GM23338 (cell line): Measurements from ENCODE around the gene RIPPLY2.

ENCODE experiments used
- CTCF ChIP-seq, 2 experiments: fragments of 200-600 bp in 1 of 2; sonication (generic) in 1 of 2; conservative IDR thresholded peaks; 2 replicates each; pipeline versions ENCODE4 v1.5.1 to v1.6.1; 2016 to 2017; ENCODE audit warnings: antibody characterized with exemption in 2 of 2, low read depth in 2 of 2, mild to moderate bottlenecking in 2 of 2, moderate library complexity in 1 of 2
- EZH2 ChIP-seq: fragments of 200-600 bp; sonication (generic); IDR thresholded peaks from one replicate; pipeline ENCODE4 v1.8.0; 2017; ENCODE audit warnings: antibody characterized with exemption, mild to moderate bottlenecking, low read depth; ENCODE audit not compliant: unreplicated experiment
- EZH2phosphoT487 ChIP-seq: fragments of 200-600 bp; sonication (generic); IDR thresholded peaks from one replicate; pipeline ENCODE4 v1.8.1; 2018; ENCODE audit warnings: antibody characterized with exemption; ENCODE audit not compliant: unreplicated experiment
- POLR2AphosphoS5 ChIP-seq: IDR thresholded peaks from 2 replicates; pipeline ENCODE4 v1.6.1; 2016; ENCODE audit warnings: antibody characterized with exemption, low read depth
- REST ChIP-seq: IDR thresholded peaks from one replicate; pipeline ENCODE4 v1.6.1; 2018; ENCODE audit warnings: antibody characterized with exemption; ENCODE audit not compliant: unreplicated experiment

- TF ChIP-seq CTCF (conservative IDR thresholded peaks at IDR 0.05; ENCODE audit: low read depth in 2 of 2) = no peak
- TF ChIP-seq POLR2AphosphoS5 = no peak
- TF ChIP-seq EZH2 = no peak
- TF ChIP-seq REST = no peak
- TF ChIP-seq EZH2phosphoT487 = no peak
Measured at GRCh38 chr6:83867527-83868161, 14.5 kb downstream of the RIPPLY2 start.
